ENCODE results near the gene RHBDD1. TPM values are rescaled to one million over a fixed set of nuclear protein-coding genes. Genes with fewer than 3 reads are reported as not detected.

The RHBDD1 gene
- polyA plus RNA-seq, 1 donor, result 30.4 TPM

DNA sequence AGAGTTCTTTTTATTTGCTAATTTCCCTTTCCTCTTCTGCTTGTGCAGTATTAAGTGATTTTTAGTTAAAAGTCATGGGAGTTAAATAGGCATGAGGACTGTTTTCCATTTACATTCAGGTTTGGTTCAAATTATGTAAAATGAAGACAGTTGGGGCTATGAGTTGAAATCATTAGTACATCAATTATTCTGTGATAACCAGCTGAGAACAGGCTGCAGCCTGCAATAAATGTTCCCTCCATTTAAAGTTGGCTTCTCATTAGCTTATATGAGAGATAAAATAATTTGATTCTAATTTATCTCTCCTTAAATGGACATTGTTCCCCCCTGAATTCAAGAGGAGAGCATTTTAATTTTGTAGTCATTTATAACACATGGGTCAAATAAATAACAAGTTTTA, 48.3 kb downstream of the RHBDD1 start:
- no peak for DNase-seq

DNA sequence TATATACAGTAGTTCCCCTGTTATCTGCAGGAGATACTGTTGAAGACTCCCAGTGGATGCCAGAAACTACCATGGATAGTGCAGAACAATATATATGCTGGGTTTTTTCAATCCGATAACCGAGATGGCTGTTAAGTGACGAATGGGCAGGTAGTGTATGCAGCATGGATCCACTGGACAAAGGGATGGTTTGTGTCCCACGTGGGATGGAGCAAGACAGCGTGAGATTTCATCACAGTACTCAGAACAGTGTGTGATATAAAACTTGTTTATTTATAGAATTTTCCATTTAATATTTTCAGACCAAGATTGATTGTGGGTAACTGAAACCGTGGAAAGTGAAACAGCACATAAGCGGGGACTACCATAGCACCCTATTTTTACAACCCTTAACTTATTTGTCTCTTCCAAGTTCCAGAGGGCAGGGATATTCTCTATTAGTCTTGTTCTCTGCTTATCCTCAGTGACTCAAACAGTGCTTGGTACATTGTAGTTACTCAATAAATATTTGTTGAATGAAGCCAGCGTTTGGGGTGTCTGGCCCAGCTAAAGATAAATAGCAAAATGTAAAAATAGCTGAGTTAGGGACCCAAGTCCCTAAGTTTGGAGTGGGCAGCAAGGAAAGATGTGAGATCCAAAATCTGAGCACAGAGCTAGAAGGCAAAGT, 50.0 kb downstream of the RHBDD1 start:
- no peak for DNase-seq

DNA sequence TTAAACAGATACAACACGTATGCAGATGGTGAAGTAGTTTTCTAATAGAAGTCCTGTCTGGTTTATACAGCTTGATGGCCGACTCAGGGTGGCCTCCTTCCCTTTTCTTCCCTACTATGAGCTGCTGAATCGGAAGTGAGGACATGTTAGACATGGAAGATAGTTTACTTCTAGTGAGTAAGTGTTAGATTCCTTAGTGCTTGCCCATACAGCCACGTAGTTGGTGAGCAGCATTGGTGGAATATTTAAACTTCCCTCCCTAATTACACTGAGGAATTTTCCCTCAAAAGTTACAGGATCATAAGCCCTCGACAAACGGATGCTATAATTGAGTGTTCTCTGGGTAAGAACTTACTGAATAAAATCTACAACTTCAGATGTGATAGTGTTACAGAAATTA, 52.1 kb downstream of the RHBDD1 start:
- DNase-seq, result no peak

DNA sequence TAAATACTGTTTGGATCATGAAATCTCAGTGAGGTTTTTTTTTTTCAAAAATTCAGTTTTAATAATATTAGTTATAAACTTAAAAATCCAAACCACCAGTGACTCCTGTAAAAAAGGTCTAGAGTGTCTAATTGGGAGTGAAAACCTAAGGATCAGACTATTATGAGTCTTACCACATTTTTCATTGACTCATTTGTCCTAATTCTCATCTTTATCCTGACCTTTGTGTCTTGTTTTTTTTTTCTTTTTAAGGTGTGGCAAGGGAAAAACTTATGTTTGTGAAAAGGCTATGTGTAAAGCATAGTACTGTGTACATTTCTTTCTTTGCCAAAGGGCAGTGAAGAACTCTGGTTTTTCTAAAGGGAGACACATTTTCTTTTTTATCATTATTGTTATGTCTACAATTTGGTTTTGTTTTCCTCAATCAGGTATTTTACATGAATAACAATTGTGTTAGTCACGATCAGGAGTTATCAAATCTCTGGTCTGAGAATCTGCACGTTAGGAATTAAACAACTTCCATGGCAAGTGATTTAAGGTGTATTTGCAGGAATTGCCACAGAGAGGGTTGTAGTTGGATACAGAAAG, 52.6 kb downstream of the RHBDD1 start:
- DNase-seq, result no peak

DNA sequence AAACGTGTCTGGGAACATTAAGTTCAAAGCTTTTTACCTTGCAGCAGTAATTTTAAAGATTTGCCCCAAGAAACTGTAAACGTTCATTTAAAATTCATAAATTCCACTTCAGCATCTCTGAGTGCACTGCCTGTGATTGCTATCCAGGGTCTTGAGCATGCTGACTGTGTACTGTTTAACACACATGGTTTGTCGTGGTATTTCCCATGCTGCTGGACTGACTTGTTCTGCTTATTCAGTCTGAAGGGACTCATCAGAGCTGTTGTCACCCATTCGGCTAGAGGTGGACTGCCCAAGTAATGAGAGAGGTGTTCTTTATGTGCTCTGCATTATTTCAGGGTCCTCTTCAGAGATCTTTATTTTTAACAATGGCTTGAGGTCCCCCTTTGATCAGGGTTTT, 53.1 kb downstream of the RHBDD1 start:
- DNase-seq, result no peak

DNA sequence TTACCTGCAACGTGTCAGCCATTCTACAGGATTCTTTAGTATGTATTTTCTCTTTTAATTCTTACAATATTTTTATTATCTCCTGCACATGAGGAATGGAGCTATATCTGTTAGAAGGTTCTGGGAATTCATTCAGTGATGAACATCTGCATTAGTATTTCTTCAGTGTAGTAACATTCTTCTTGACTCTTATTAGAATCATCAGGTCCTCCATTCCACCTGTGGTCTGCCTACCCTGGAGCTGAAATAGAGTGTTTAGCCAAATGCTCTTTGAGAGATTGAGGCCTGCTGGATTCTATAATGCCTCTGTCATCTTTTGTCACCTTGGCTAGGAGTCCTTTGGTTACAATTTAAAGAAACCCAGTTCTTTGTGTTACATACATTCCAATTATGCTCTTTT, 54.4 kb downstream of the RHBDD1 start:
- DNase-seq, result no peak

DNA sequence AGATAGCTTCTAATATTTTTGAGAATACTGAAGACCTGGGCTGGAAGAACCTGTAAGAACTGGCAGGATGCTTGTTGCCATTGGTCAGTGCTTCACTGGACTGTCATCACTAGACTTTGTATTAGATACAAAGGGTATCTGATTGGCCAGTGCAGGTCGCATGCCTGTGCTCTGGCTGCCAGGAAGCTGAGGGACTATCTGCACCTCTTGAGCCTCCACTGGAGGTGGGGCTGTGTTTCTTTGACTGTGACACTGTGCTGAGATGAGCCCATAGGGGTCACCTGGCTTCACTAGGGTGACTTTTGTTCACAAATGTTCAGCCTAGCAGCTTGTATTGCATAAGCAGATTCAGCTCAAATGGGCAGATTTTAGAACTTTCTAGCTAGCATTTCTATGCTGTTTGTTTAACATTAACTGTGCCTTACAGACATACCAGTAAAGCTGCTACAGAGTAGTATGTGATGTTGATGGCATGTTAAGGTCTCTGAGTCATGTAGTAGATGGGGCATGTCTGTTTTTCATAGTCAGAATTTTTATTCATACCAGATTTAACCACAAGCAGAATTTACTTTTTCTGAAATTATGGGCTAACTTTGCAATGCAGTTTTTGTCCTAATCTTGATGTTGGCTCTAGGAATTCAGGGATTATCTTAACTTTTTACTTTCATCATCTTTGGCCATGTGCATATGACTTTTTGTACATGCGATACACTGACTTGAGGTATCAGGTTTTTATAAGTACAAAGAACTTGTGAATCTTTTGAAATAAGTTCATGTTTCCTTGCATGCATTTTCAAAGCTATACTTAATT, 56.1 kb downstream of the RHBDD1 start:
- no peak for DNase-seq

DNA sequence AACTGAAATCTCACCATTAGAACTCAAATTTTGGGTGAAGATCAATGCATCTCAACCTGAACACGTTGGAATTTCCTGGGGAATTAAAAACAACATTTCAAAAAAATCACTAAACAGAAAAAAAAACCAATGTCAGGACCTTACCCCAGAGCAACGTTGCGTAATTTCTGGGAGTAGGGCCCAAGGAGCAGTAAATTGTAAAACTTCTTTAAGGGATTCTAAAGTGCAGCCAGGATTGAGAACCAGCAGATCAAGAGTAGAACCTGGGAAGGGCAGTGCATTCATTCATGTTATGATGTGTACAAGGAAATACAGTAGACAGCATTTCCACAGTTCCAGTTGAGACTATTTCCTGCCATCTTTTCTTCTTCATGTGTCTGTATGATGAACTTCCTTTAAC, 56.9 kb downstream of the RHBDD1 start:
- DNase-seq, result no peak

DNA sequence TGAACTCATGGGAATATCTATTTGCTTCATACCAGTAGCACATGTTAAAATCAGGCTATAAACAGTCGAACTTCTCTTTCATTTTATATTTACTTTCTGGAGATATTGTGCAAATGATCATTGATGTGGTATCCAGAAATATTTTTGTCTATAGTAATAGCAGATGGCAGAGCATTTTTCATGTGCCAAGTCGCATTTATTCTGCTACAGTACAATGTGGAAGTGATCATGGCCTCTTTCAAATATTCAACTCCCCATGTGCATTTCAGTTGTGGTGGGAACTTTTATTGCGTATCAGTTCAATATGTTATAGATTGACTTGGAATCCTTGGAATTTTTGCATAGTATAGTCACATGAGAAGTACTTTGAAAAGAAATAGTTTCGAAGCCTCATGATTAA, 57.4 kb downstream of the RHBDD1 start:
- no peak for DNase-seq

DNA sequence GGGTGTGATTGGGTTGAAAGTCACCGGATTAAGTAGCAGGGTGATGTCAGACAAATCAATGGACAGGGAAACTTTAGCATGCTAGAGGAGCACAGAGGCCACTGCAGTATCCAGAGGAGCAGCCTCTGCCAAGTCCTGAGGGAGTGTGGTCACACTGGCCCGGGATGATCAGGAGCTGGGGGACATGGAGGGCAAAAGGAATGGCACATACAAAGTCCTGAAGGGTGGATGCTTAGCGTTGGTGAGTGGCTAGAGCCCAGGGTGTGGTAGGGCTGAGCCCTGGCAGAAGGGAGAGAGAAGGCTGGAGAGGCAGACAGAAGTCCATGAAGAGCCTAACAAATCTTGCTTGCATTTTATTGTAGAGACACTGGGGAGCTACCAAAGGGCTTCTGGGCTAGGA, 58.9 kb downstream of the RHBDD1 start:
- DNase-seq, result no peak

DNA sequence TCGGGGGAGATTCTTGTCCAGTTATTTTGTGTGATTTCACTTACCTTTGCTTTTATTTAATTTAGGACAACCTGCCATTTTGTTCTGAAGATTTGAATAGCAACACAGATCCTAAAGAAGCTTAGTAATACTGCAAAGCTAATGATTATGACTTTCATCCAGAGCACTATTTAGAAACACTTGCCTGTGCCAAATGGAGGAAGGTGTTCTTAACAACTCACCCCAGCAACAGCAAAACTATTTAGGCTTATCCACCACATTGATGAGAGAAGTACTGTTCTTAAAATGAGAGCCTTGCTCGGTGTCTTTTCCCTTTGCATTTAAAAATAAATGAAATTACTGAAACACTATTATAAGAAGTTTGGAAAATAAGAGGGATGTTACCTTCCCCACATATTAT, 59.7 kb downstream of the RHBDD1 start:
- no peak for DNase-seq

DNA sequence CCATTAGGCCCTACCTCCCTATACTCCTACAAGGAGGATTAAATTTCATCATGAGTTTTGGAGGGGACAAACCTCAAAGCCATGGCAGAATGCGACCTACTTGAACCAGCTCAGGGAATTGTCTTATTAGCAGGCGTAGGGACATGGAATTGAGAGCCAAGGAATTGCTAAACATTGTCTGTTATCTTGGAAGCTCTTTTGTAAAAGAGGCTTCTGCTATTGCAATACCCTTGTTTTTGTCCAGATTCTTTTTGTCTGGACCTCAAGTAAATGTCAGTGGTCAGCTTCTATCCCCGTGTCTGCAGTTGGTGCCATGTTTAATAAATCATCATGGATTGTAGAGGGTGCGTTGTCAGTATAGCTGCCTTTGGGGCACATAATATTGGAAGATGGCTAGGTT, 62.3 kb downstream of the RHBDD1 start:
- DNase-seq, result no peak

DNA sequence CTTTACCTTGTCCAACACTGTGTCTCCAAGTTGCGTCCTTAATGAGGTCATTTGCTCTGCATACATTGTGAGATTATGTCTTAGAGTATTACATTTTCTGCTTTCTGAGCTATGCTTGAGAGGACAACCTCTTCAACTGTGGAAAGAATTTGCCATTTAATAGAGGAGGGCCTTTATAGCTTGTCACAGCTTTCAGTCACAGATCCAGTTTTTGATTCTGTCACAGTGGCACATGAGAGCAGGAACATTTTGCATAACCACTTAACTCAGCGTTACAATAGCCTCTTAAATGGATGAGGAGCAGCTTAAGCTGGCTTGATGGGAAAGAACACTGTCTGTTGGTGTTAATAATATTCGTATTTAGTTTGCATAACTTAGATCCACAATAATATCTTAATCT, 63.0 kb downstream of the RHBDD1 start:
- no peak for DNase-seq

DNA sequence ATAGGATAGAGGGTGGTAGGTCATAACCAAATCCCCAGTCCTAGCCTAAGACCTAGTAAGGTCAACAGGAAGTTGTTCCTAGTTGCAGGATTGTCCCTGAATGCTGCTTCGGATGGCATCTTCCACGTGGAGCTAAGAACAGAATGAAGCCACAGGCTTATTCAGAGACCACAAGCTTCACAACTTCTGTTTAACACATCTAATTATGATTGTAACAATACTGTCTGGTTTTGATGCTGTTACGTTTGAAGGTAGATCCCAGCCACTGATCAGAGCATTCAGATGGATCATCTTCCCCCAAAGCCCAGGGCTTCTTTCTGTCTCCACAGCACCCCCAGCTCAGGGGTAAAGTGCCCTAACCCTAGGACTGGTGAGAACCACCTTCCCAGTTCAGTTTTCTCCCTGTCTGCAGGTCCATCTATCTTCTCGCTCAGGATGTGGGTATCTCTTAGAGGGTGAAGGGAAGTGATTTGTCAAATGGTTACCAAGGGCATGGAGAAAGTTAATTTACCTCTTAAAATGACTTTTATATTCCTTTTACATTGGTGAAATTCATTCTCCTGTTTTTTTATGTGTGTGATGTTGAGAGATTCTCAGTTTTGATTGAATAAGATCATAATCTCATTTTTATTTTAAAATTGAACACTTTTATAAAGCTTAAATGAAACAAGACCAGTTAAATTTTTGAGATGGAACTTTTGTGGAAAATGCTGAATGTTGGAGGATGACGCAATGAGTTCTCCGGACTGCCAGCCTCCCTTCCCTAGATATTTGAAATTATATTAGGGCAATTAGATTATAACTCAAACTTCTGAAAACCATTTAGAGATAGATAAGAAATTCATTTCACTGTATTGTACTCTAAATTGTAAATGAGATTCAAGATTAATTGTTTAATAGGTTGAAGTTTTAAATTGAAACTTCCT, 66.5 kb downstream of the RHBDD1 start:
- no peak for DNase-seq

DNA sequence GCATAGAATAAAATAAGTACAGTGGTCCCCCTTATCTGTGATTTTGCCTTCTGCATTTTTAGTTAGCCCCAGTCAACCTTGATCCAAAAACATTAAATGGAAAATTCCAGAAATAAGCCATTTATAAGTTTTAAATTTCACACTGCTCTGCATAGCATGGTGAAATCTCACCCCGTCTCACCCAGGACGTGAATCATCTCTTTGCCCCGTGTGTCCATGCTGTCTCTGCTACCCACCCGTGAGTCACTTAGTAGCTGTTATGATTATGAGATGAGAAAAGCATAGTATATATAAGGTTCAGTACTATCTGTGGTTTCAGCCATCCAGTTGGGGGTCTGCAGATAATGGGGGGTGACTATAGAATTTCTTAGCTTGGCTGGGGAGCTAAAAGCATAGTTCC, 67.3 kb downstream of the RHBDD1 start:
- DNase-seq, result no peak

DNA sequence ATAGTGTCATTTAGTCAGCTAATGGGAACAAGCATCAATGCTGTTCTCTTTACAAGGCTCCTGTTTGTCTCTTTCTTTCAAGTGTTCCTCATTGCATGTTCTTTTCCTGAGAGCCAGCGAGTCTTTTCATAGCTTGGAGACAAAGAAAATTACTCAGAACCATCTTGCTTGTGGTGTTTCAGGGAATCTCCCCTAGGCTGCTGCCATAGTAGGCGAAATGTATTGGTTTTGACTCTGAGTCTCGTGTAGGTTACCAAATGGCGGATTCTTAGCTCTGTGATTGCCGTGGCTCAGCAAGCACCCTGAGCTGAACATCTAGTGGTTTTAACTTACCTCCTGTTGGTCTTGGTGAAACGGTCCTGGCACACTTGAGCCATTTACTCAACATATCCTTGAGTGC, 68.7 kb downstream of the RHBDD1 start:
- no peak for DNase-seq

DNA sequence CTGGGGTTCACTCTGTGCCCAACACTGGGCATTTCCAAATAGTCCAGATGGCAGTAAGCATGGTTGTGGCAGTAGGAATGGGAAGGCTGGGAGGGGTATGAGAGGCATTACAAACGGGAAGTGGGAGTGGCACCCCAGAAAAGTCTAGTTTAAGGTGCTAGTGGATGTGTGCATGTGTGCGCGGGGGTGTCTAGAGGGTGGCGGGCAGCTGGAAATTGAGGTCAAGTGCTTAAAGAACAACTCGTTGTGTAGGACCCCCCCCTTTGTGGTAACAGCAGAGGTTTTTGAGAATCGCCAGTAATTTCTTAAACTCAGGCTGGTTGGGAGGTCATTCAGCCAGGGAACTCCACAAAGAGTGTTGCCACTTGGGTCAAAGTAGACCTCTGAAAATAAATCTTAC, 69.9 kb downstream of the RHBDD1 start:
- no peak for DNase-seq

DNA sequence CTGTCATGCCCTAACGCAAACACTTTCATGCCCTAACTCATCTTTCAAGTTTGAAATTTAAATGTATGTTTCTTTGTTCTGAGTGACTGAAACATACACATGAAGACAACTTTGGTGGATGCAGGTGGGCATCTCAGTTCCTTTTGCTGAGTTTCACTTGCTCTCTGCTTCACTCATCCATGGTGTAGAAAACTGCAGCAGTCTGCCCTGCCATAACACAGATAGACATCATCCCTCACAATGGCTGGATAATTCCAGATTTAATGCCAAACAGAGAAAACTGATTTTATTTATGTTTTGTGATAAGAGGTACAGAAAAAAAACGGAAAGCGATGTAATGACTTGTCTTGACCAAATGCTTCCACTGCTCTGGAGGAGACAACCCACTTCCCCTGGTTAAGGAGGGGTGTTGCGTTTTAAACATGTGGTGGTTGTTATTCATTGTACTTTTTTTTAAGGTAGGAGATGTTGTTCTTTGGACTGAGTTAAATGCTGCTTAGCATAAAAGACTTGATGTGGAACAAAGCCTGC, 70.4 kb downstream of the RHBDD1 start:
- no peak for DNase-seq

DNA sequence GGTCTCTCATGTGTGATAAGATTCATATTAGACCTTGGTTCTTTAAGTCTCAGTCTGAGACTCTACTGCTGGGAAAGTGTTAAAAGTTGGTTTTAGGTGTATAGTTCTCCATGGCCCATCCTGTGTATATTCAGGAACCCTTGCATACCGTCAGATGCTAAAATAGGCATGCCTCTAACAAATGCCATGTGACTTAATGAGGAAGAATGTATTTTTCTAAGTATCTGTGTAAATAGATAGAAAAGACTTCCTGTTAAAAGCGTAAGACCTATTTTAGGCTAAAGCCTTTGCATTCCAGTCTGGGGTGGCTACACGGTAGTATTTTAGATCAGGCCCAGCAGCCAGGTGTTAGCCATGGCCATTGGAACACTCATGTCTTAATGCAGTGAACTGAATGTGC, 73.3 kb downstream of the RHBDD1 start:
- DNase-seq, result no peak

DNA sequence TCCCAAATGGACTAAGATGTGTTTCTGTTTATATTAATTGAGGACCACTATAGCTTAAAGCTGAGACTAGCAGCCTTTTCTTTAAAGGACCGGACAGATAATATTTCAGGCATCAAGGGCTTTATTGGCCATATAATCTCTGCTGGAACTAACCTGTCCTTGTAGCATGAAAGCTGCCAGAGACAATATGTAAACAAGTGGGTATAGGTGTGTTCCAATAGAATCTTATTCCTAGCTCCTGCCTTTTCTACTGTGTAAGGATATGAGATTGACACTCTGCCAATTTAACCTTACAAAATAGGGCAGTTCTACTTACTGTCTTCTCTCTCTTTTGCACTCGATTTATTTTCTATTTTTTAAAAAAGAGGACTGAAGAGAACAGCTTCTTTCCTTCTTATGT, 74.0 kb downstream of the RHBDD1 start:
- no peak for DNase-seq

DNA sequence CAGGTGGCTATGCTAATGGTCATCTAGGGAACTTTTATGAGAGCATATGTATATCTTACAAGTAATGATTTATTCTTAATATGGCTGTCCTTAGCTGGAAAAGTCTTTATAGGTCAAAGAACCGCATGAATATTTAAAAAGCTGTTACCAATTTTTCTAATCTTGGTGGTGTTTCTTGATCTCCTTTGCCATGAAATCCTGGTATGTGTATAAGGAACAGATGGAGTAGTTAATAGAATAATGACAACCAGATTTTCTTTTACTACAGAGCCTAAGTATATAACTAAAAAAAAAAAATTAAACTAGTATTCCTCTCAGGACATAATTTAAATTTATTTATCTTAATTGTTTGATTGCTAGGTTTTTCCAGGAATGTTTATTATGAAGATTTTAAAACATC, 74.5 kb downstream of the RHBDD1 start:
- DNase-seq, result no peak

DNA sequence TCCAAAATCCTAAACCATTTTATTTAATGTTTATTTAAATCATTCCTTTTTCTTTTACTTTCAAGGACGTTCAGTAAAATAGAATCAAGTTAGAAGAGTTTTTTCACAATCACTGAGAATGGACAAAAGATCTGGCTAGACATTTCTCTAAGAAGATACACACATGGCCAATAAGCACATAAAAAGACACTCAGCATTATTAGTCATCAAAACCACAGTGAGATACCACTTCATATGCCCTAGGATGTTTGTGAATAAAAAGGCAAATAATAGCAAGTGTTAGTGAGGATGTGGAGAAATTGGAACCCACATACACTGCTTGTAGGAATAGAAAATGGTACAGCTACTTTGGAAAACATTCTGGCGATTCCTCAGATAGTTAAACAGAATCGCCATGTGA, 76.1 kb downstream of the RHBDD1 start:
- DNase-seq, result no peak

Measured in left kidney (tissue), 2 donors.